Activated naive CD8-positive, alpha-beta T cell treated with anti-CD3 and anti-CD28 coated beads, Interleukin-2, amount 50 U/mL, for 24 hours (primary cell): ENCODE data around the gene DGUOK.

ENCODE experiments used
- ATAC-seq: fragments of 150-1000 bp; cut with Tn5 transposase; one replicate; pipeline ENCODE4 v1.10.0; 2021
- DNase-seq: peaks from one replicate; pipeline ENCODE4 v3.0.0; 2021
- H3K27ac Mint-ChIP-seq: one replicate; pipeline ENCODE4 v1.8.0; 2021; ENCODE audit warnings: mild to moderate bottlenecking, mixed read lengths
- H3K27me3 Mint-ChIP-seq: one replicate; pipeline ENCODE4 v1.8.0; 2021; ENCODE audit warnings: mixed read lengths
- H3K36me3 Mint-ChIP-seq: one replicate; pipeline ENCODE4 v1.8.0; 2021; ENCODE audit warnings: low read depth, mixed read lengths
- H3K4me1 Mint-ChIP-seq: one replicate; pipeline ENCODE4 v1.8.0; 2021; ENCODE audit warnings: mixed read lengths
- H3K4me3 Mint-ChIP-seq: one replicate; pipeline ENCODE4 v1.8.0; 2021; ENCODE audit warnings: mild to moderate bottlenecking, moderate library complexity, mixed read lengths
- H3K9me3 Mint-ChIP-seq: one replicate; pipeline ENCODE4 v1.8.0; 2021; ENCODE audit warnings: mixed read lengths

Gene DGUOK

DNA sequence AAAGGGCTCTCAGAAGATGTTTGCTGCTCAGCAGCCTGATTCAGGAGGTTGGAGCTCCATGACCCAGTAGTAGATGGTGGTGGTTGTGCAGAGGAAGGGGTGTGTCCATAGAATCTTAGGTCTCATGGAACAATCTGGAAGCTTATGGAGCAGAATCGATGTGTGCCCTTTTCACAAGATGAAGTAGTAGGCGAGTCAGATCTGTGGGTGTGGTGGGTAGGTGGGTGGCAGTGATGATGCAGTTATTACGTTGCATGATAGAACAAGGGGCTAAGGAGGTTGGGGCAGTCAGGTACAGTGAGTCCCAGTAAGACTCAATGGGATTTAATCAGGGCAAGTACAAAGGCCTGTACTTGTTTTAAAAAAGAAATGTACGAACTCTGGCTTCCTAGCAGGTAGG, 67.1 kb downstream of the DGUOK start:
- Mint-ChIP-seq H3K4me1 (peaks cover 80% of the 10 kb centered on the region), H3K36me3 (peaks cover 47% of the 10 kb centered on the region), H3K27ac (peak overlapping the region; percentile 16), H3K4me3 (no peak overlapping the region), H3K27me3 (no peaks in the 10 kb centered on the region), H3K9me3 (peaks cover 9% of the 10 kb centered on the region)
- DNase-seq = no peak
- peak; percentile 55 for ATAC-seq

DNA sequence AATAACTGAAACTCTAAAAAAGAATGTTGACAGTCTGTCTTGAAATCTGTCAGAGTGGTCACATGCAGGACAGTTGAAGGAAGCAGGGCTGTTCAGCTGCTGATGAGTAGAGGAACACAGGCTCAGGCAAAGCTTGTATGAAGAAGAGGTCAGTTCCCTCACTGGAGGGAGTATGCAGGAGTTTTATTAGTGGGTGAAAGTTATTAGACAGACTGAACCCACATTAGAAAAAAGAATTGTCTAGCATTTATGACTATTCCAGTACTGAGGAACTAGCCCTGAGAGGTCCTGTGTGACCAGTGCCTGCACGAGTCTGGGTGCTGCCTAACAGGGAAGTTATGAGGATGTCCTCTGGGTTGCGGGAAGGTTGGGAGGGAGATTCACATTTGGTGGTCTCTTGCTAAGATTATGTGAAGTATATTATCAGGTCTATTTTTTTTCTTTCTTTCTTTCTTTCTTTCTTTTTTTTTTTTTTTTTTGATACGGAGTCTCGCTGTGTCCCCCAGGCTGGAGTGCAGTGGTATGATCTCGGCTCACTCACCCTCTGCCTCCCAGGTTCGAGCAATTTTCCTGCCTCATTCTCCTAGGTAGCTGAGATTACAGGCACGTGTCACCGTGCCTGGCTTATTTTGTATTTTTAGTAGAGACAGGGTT, 67.6 kb downstream of the DGUOK start:
- H3K27ac Mint-ChIP-seq = peak overlapping the region; percentile 16
- DNase-seq = no peak
- no peak overlapping the region for H3K4me3 Mint-ChIP-seq
- H3K36me3 Mint-ChIP-seq = peaks cover 46% of the 10 kb centered on the region
- no peaks in the 10 kb centered on the region for H3K27me3 Mint-ChIP-seq
- ATAC-seq = no peak
- H3K9me3 Mint-ChIP-seq = peaks cover 9% of the 10 kb centered on the region
- peaks cover 80% of the 10 kb centered on the region for H3K4me1 Mint-ChIP-seq

DNA sequence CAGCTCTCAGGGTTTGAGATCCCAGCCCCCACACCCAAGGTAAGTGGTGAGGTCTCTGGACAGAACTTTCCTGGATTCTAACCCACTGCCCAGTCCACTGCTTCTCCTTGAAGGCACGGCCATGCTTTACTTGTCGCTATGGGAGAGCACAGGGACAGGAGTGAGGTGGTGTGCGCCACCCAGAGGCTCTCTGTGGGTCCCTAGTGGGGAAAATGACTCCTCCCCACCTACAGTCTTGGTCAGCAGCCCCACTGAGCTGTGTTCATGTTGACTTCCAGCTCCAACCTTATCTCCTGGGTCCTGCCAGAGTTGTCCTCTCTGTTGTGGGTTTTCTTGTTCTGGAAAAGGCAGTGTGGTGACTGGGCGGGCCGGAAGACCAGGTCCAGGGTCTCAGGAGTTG, 69.1 kb downstream of the DGUOK start:
- ATAC-seq = peak; percentile 53
- Mint-ChIP-seq H3K27ac (no peak overlapping the region), H3K9me3 (peaks cover 5% of the 10 kb centered on the region), H3K4me1 (peaks cover 80% of the 10 kb centered on the region), H3K36me3 (peaks cover 31% of the 10 kb centered on the region), H3K4me3 (no peak overlapping the region), H3K27me3 (no peaks in the 10 kb centered on the region)
- no peak for DNase-seq

DNA sequence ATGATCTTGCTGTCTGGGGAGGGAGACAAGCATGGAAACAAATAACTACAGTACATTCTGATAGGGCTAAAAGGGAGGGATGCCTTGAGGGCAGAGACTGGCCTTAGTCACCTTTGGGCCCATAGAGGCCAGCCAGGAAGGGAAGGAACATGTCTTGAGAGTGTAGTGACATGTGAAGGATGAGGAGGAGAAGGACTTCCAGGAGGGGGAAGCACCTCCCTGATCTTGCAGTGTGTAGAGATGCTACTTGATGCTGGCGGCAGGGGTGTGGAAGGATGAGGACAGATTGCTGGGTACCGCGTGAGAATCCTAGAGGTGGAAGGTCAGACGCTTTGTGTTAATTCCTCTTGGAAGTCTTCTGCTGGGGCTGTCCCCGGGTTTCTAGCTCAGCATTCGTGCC, 71.1 kb downstream of the DGUOK start:
- no peak overlapping the region for H3K4me3 Mint-ChIP-seq
- H3K27ac Mint-ChIP-seq = no peak overlapping the region

DNA sequence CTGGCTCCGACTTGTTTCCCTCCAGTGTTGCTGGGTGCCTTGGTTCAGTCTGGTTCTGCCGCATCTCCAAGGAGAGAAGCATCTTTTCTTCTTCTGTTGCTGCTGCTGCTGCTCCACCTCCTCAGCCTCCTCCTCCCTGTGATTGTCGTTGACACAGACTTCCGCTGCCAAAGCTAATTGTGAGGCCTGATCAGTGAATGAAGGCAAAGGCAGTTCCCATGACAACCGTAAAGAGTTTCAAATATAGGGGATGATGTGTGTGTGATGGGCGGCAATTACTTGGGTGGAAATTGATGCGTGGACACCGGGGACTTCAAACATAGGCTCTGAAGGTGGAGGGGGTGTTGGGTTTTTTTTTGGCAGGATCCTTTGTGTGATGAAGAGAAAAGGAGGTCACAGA, 71.8 kb downstream of the DGUOK start:
- Mint-ChIP-seq H3K4me3 (no peak overlapping the region), H3K27me3 (no peaks in the 10 kb centered on the region), H3K36me3 (peaks cover 8% of the 10 kb centered on the region), H3K9me3 (no peaks in the 10 kb centered on the region), H3K4me1 (peaks cover 81% of the 10 kb centered on the region), H3K27ac (peak overlapping the region; percentile 37)
- ATAC-seq (no peak), DNase-seq (no peak)

More for the DNA sequence above, 71.1 kb downstream of the DGUOK start:
- ATAC-seq (no peak), DNase-seq (no peak)
- Mint-ChIP-seq H3K36me3 (peaks cover 13% of the 10 kb centered on the region), H3K27me3 (no peaks in the 10 kb centered on the region), H3K9me3 (no peaks in the 10 kb centered on the region), H3K4me1 (peaks cover 82% of the 10 kb centered on the region)

DNA sequence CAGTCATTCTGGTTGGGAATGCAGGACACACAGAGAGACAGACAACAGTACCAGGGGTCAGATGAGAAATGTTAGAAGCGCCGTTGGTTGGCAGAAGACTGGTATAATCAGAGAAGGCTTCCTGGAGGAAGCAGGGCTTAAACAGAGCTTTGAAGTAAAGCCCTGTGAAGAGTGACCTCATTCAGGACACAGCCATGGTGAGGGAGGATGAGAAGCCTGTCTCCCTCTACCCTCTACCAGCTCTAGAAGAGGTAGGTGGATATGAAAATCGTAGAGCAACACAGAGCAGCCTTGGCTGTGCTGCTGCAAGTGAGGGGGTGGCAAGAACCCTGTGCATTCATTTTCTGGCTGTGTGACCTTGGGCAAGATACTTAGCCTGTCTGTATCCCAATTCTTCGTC, 72.3 kb downstream of the DGUOK start:
- Mint-ChIP-seq H3K4me1 (peaks cover 81% of the 10 kb centered on the region), H3K4me3 (no peak overlapping the region), H3K27ac (no peak overlapping the region), H3K36me3 (peaks cover 3% of the 10 kb centered on the region), H3K9me3 (no peaks in the 10 kb centered on the region), H3K27me3 (no peaks in the 10 kb centered on the region)
- ATAC-seq (peak; percentile 47), DNase-seq (no peak)

DNA sequence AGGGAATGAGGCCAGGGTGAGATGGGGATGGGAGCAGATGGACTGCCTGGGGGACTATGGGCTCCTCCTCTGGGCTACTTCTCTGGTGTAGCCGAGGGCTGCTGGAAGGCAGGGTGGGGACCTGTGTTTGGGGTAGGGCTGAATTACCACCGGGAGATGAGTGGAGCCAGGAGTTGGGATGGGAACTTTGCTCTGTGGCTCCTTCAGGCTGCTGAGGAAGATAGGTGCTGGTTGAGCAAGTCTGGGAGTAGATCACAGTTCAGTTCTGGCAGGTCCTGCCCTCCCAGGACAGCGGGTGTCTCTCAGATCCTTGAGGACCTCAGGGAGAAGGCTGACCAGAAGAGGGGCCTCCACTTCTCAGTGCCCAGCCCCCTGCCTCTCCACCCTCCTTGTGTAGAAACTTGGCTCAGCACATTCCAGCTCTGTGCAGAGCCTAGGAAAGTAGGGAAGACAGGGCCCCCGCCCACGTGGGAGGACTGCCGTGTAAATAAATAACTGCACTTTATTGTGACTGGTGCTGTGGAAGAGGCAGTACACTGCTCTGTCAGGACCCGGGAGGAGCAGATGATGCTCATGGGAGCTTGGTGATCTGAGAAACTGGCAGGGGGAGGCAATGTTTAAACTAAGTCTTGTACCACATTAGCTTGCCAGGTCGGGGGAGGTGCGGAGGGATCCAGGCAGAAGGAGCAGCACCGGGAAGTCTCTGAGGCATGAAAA, 73.4 kb downstream of the DGUOK start:
- H3K9me3 Mint-ChIP-seq = no peaks in the 10 kb centered on the region
- DNase-seq (no peak), ATAC-seq (no peak)
- H3K27me3 Mint-ChIP-seq = no peaks in the 10 kb centered on the region
- no peak overlapping the region for H3K27ac Mint-ChIP-seq
- no peak overlapping the region for H3K4me3 Mint-ChIP-seq
- no peaks in the 10 kb centered on the region for H3K36me3 Mint-ChIP-seq
- peaks cover 83% of the 10 kb centered on the region for H3K4me1 Mint-ChIP-seq

DNA sequence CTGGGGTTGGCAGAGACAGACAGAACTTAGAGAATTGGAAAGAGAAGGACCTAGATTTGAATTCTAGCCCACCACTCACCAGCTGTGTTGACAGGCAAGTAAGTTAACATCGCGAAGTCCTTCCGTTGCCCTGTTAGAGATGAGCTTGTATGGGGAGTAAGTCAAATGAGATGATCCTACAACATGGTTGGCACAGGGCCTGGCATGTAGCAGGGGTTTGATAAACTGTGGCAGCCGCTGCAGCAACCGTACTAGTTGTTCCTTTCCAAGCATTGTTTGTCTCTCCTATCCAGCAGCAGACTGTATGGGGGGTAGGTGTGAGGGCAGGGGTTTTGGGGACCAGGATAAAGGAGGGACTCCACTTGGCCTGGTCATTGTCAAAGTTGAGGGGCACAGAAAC, 74.0 kb downstream of the DGUOK start:
- Mint-ChIP-seq H3K4me3 (no peak overlapping the region), H3K27ac (peak overlapping the region; percentile 72), H3K36me3 (no peaks in the 10 kb centered on the region), H3K27me3 (no peaks in the 10 kb centered on the region), H3K4me1 (peaks cover 82% of the 10 kb centered on the region), H3K9me3 (no peaks in the 10 kb centered on the region)
- ATAC-seq (no peak), DNase-seq (no peak)

DNA sequence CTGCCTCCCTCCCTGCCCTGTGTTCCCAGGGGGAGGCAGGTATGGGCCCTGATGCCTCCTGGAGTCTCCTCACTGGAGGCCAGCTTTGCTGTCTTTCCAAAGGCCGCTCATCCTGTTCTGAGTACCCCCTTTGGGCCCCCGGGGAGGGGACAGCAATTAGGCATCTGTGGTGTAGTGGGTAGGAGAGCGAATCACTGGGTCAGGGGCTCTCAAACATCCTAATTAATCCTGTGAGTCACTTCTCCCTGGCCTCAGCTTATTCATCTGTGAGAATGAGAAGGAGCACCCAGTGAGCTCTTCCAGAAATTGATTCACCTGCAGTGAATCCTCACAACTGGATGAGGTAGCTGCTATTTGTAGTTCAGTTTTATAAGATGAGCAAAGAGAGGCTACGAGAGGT, 74.4 kb downstream of the DGUOK start:
- H3K4me3 Mint-ChIP-seq = peak overlapping the region; percentile 74
- DNase-seq (no peak), ATAC-seq (peak; percentile 25)
- H3K27me3 Mint-ChIP-seq = no peaks in the 10 kb centered on the region
- H3K36me3 Mint-ChIP-seq = peaks cover 3% of the 10 kb centered on the region
- H3K4me1 Mint-ChIP-seq = peaks cover 81% of the 10 kb centered on the region
- H3K27ac Mint-ChIP-seq = peak overlapping the region; percentile 72
- no peaks in the 10 kb centered on the region for H3K9me3 Mint-ChIP-seq

DNA sequence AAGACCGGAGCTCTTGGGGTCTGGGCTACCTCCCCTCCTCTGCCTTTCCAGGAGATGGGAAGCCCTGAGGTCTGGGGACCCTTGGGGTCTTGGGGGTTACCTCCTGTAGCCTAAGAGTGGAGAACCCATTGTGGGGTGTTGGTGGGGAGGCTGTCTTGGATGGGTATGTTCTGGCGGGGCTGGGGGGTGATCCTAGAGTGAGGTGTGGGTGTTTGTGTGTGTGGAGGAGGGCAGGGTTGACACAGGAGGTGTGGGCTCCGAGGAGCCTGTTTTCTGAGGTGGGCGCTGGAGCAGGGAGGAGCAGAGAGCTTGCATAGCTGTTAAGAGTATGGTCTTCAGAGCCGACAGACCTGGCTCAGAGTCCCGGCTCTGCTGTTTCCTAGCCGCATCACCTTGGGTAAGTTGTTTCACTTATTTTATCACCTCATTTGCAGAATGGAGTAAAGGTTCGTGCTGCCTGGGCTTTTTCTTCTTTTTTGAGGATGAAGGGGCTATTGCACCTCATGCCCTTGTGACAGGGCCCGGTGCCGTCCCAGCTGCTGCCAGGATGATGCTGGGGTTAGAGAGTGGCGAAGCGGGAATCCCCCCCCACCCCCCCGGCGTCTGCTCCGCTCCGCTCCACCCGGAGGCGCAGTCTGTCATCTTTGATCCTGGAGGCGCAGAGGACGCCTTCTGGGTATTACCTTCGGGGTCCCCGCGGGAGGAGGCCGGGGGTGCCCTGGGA, 75.3 kb downstream of the DGUOK start:
- DNase-seq (no peak), ATAC-seq (peak; percentile 53)
- Mint-ChIP-seq H3K9me3 (no peaks in the 10 kb centered on the region), H3K36me3 (peaks cover 4% of the 10 kb centered on the region), H3K4me3 (peak overlapping the region; percentile 74), H3K27ac (peak overlapping the region; percentile 72), H3K27me3 (no peaks in the 10 kb centered on the region), H3K4me1 (peaks cover 84% of the 10 kb centered on the region)

DNA sequence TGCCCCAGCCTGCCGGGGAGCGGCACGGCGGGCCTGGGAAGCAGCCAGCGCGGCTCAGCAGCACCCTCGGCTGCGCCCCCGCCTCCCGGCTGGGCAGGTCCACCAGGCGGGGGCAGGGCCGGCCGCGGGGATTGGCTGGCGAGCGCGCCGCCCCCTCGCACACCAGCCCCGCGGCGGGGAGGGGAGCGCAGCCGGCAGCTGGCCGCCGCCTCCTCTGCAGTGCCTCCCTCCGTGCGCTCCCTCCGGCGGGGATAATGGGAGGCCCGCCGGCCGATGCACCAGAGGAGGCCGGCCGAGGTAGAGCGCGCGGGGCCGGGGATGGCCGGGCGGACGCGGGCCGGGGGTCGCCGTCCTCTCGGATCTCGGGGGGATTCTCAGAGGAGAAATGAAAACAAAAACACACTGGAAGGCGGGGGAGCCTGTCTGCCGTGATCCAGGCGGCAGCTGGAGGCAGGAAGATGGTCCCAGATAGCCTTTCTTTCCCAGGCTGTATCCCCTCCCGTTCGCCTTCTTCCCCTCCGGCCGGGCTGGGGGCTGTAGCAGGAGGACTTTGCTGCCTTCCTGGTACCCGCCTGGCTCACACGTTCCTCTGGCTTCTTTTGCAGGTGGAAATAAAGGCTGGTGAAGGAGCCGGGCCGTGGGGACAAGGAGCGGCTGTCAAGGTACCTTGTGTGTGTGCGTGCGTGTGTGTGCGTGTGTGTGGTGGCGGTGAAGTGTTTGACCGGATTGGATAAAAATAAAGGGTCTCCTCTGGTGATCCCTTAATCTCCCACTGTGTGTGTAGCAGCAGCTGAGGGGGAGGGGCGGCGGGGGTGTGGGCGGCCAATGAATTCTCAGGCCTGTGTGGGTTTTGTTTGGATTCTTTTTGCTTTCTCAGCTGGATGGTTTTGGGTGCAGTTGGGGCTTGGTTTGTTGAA, 76.1 kb downstream of the DGUOK start:
- Mint-ChIP-seq H3K27ac (peak overlapping the region; percentile 27), H3K36me3 (peaks cover 6% of the 10 kb centered on the region), H3K4me3 (peak overlapping the region; percentile 79), H3K9me3 (no peaks in the 10 kb centered on the region), H3K27me3 (no peaks in the 10 kb centered on the region), H3K4me1 (peaks cover 78% of the 10 kb centered on the region)
- DNase-seq (peak; percentile 83), ATAC-seq (peak; percentile 79)

DNA sequence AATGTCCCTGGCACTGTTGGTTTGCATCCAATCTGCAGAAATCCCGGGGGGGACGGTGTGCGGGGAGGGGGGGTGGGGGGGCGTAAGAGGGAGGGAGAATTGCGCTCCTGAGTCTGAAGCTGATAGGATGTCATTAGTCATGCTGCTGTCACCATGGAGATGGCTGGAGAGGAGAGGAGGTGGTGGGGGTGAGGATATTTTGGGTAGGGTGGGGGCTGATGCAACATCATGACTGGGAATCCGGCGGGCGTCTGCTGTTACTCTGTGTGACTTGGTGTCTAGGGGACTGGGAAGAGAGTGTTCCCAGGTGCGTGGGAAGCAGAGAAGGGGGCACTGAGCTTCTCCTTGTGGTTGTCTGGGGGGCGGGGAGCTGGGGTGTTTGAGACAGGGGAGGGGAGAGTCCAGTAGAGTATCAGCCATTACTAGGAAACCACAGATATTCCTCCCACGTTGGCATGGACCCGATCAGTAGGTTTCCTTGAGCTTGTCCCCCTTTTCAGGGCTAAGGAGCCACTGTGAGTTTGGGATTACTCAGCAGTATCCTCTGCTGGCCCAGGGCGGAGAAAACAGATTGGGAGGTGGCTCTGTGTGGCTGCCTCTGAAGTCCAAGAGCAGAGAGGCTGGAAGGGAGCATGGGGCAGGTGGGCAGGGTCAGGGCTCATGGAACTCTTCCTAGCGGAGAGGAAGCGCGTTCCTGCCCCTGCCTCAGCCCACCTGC, 77.0 kb downstream of the DGUOK start:
- Mint-ChIP-seq H3K9me3 (no peaks in the 10 kb centered on the region), H3K4me3 (peak overlapping the region; percentile 79), H3K36me3 (peaks cover 6% of the 10 kb centered on the region), H3K4me1 (peaks cover 70% of the 10 kb centered on the region), H3K27me3 (no peaks in the 10 kb centered on the region), H3K27ac (peak overlapping the region; percentile 22)
- ATAC-seq (no peak), DNase-seq (no peak)

DNA sequence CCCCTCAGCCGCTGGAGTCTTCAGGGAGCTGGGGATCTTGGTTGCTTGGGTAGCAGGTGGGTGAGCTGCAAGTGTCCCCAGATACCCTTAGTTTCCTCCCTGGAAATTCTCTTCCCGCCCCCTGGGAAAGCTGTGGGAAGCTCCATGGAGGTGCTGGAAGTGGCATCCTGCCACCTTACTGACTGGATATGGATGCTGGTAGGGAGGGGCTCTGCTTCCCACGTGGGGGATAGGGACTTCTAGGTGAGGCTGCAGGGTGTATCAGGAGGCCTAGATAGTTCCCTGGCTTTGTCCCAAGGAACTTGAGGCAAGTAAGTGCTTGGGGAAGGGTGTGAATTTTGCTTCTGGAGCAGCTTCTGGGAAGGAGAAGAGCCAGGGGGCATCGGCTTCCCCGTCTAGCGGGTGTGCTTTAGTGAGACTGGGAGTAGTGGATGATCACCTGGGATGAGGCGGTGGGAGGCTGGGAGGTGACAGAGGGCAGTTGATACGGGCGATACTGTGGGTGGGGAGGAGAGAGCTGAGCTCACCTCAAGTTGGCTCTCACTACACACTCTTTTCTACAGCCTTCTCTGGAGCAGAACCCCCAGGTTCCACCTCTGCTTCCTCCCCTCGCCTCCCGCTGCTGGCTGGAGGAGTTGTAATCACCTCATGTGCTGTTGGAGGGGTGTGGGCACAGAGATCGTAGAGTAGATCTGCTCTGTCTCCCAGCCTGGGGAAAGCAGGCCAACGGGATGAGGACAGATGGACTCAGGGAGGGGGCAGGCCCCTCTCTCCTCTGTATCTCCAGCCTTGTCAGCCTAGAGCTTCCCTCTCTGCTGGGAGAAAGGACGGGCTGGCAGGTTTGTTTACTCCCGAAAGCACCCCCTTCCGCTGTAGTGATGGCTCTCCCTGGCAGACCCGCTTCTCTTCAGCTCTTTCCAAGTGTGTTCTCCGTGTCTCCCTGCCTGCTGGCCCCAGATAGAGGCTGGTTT, 77.8 kb downstream of the DGUOK start:
- no peaks in the 10 kb centered on the region for H3K27me3 Mint-ChIP-seq
- no peak overlapping the region for H3K27ac Mint-ChIP-seq
- no peaks in the 10 kb centered on the region for H3K9me3 Mint-ChIP-seq
- no peak for ATAC-seq
- DNase-seq = no peak
- H3K4me1 Mint-ChIP-seq = peaks cover 62% of the 10 kb centered on the region
- H3K36me3 Mint-ChIP-seq = peaks cover 7% of the 10 kb centered on the region
- H3K4me3 Mint-ChIP-seq = no peak overlapping the region
